ENCODE measurements around the gene WWP2.

WWP2 gene

DNA sequence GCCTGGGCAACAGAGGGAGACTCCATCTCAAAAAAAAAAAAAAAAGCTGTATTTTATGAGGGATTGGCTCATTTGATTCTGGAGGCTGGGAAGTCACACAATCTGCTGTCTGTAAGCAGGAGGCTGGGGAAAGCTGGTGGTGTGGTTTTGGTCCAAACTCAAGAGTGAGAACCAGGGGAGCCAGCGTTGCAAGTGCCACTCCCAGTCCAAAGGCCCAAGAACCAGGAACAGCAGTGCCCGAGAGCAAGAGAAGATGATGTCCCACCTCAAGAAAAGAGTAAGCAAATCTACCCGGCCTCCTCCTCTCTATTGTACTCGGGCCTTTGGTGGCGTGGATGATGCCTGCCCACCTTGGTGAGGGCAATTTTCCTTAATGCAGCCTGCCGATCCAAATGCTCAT is 30.0 kb upstream of the WWP2 start:
- no peaks in the 10 kb centered on the region for H3K27me3 ChIP-seq (replicated peaks; ENCODE audit: insufficient read depth, low read length)
- H3K79me2 ChIP-seq (ENCODE audit: low read length) = no peaks in the 10 kb centered on the region
- no peak overlapping the region for H3K9ac ChIP-seq (ENCODE audit: low read length)
- H2AFZ ChIP-seq (ENCODE audit: low read length) = no peak overlapping the region
- no peak overlapping the region for H3K27ac ChIP-seq (ENCODE audit: low read length)
- DNase-seq = no peak
- no peaks in the 10 kb centered on the region for H4K20me1 ChIP-seq (ENCODE audit: insufficient read depth, low read length)
- no peak overlapping the region for H3K4me3 ChIP-seq (ENCODE audit: low read length)
- 0 out of 2 replicates have a peak, but pooled peaks cover under 1% of the 10 kb centered on the region for H3K4me1 ChIP-seq (ENCODE audit: low read length)
- no peaks in the 10 kb centered on the region for H3K36me3 ChIP-seq (replicated peaks; ENCODE audit: insufficient read depth, low read length)
- H3K9me3 ChIP-seq (replicated peaks; ENCODE audit: insufficient read depth, low read length) = no peaks in the 10 kb centered on the region
- H3K9me2 ChIP-seq (replicated peaks; ENCODE audit: insufficient read depth, low read length) = no peaks in the 10 kb centered on the region
- no peaks in the 10 kb centered on the region for H3F3A ChIP-seq (ENCODE audit: insufficient read depth, low read length)
- no peak overlapping the region for H3K4me2 ChIP-seq (ENCODE audit: low read depth, low read length)
- TF ChIP-seq EZH2 (optimal IDR thresholded peaks at IDR 0.05; ENCODE audit: low read depth, low read length) (no peak), EZH2phosphoT487 (IDR thresholded peaks at IDR 0.05; ENCODE audit: low read length) (no peak), CTCF (IDR thresholded peaks at IDR 0.05; ENCODE audit: low read length) (no peak)

DNA sequence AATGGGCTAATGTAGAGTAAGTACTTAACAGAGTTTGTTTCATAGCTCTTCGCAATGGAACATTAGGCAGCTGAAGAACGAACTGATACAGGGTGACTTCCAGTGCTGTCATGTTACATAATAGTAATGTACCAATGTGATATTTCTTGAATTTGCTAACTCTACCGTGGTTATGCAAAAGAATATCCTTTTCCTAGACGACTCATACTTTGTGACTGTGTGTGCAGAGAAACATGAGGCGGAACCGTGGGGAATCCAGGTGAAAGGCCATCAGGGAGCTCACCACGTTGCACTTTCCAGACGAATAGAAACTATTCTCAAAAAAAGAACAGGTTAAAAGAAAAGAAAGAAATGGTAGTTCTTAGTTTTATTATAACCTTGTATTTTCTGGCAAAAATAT is 20.6 kb upstream of the WWP2 start:
- H4K20me1 ChIP-seq (ENCODE audit: insufficient read depth, low read length) = no peaks in the 10 kb centered on the region; the same call in 1 of the 2 replicates
- H3K9ac ChIP-seq (ENCODE audit: low read length) = no peak overlapping the region
- H3K9me2 ChIP-seq (replicated peaks; ENCODE audit: insufficient read depth, low read length) = no peaks in the 10 kb centered on the region
- H3K79me2 ChIP-seq (ENCODE audit: low read length) = peaks cover 15% of the 10 kb centered on the region
- no peaks in the 10 kb centered on the region for H3F3A ChIP-seq (ENCODE audit: insufficient read depth, low read length)
- no peaks in the 10 kb centered on the region for H3K9me3 ChIP-seq (replicated peaks; ENCODE audit: insufficient read depth, low read length)
- no peak for DNase-seq
- TF ChIP-seq EZH2 (optimal IDR thresholded peaks at IDR 0.05; ENCODE audit: low read depth, low read length) (no peak), CTCF (IDR thresholded peaks at IDR 0.05; ENCODE audit: low read length) (no peak), EZH2phosphoT487 (IDR thresholded peaks at IDR 0.05; ENCODE audit: low read length) (no peak)
- H3K27me3 ChIP-seq (replicated peaks; ENCODE audit: insufficient read depth, low read length) = no peaks in the 10 kb centered on the region
- no peak overlapping the region for H3K4me3 ChIP-seq (ENCODE audit: low read length)
- H2AFZ ChIP-seq (ENCODE audit: low read length) = no peak overlapping the region
- no peak overlapping the region for H3K4me2 ChIP-seq (ENCODE audit: low read depth, low read length)
- H3K4me1 ChIP-seq (ENCODE audit: low read length) = no peaks in the 10 kb centered on the region
- peaks cover 27% of the 10 kb centered on the region for H3K36me3 ChIP-seq (replicated peaks; ENCODE audit: insufficient read depth, low read length)
- no peak overlapping the region for H3K27ac ChIP-seq (ENCODE audit: low read length)

GRCh38 chr16:69741951-69742904 is 19.9 kb upstream of the WWP2 start:
- peaks cover 29% of the 10 kb centered on the region for H3K36me3 ChIP-seq (replicated peaks; ENCODE audit: insufficient read depth, low read length)

More at GRCh38 chr16:69741951-69742904, 19.9 kb upstream of the WWP2 start:
- Histone ChIP-seq H2AFZ (ENCODE audit: low read length) (no peak overlapping the region), H4K20me1 (ENCODE audit: insufficient read depth, low read length) (no peaks in the 10 kb centered on the region; the same call in 1 of the 2 replicates), H3F3A (ENCODE audit: insufficient read depth, low read length) (no peaks in the 10 kb centered on the region), H3K79me2 (ENCODE audit: low read length) (peaks cover 18% of the 10 kb centered on the region), H3K9me2 (replicated peaks; ENCODE audit: insufficient read depth, low read length) (no peaks in the 10 kb centered on the region), H3K4me3 (ENCODE audit: low read length) (no peak overlapping the region), H3K9me3 (replicated peaks; ENCODE audit: insufficient read depth, low read length) (no peaks in the 10 kb centered on the region), H3K4me2 (ENCODE audit: low read depth, low read length) (no peak overlapping the region), H3K4me1 (ENCODE audit: low read length) (no peaks in the 10 kb centered on the region), H3K27ac (ENCODE audit: low read length) (no peak overlapping the region), H3K27me3 (replicated peaks; ENCODE audit: insufficient read depth, low read length) (no peaks in the 10 kb centered on the region), H3K9ac (ENCODE audit: low read length) (no peak overlapping the region)
- no peak for DNase-seq
- no peak for TF ChIP-seq EZH2 (optimal IDR thresholded peaks at IDR 0.05; ENCODE audit: low read depth, low read length)
- no peak for TF ChIP-seq EZH2phosphoT487 (IDR thresholded peaks at IDR 0.05; ENCODE audit: low read length)
- no peak for TF ChIP-seq CTCF (IDR thresholded peaks at IDR 0.05; ENCODE audit: low read length)

Measured in MM.1S (cell line).